Bronchial epithelial cell (primary cell): ENCODE measurements around the gene ARHGDIB. TPM values are rescaled to one million over a fixed set of nuclear protein-coding genes. Genes with fewer than 3 reads are reported as not detected.

ENCODE experiments used
- DNase-seq: peaks from one replicate; pipeline ENCODE4 v3.0.0-alpha.2; 2010; ENCODE audit warnings: low read depth
- FAIRE-seq: peaks from 2 replicates; lab custom pipeline; 2011; peaks lifted over from hg19 to GRCh38; lab: Jason Lieb, UNC
- H3K27me3 ChIP-seq: 2 replicates; pipeline ENCODE4 v1.5.1; 2011; ENCODE audit warnings: low read length; ENCODE audit not compliant: control insufficient read depth, insufficient read depth
- H3K36me3 ChIP-seq: 2 replicates; pipeline ENCODE4 v1.5.1; 2011; ENCODE audit warnings: low read length; ENCODE audit not compliant: control insufficient read depth, insufficient read depth
- H3K4me3 ChIP-seq: 2 replicates; pipeline ENCODE4 v1.5.1; 2011; ENCODE audit warnings: mild to moderate bottlenecking, low read depth, low read length, control low read depth
- CTCF ChIP-seq: IDR thresholded peaks from 2 replicates; pipeline ENCODE4 v1.5.1; 2011; ENCODE audit warnings: mild to moderate bottlenecking, moderate library complexity, low read length, control low read depth, inconsistent platforms; ENCODE audit not compliant: insufficient read depth, severe bottlenecking
- total RNA-seq: library from RNA; depleted of rRNA; stranded (reverse); fragments of >200 nt; gene quantifications from 2 replicates; pipeline ENCODE4 v1.2.1, GENCODE V29; 2014

ARHGDIB gene
- total RNA-seq, 1 donor from 2014 or later, result 0.53 TPM

GRCh38 chr12:14953752-14954151 is 7.6 kb downstream of the ARHGDIB start:
- H3K27me3 ChIP-seq, result no peaks in the 10 kb centered on the region
- H3K4me3 ChIP-seq, result no peak overlapping the region
- FAIRE-seq (no peak), DNase-seq (no peak)
- no peaks in the 10 kb centered on the region for H3K36me3 ChIP-seq
- TF ChIP-seq CTCF, result no peak

GRCh38 chr12:14952299-14952921 is 9.0 kb downstream of the ARHGDIB start:
- Histone ChIP-seq H3K36me3 (no peaks in the 10 kb centered on the region), H3K4me3 (no peak overlapping the region), H3K27me3 (no peaks in the 10 kb centered on the region)
- FAIRE-seq (peak; percentile 82), DNase-seq (peak; percentile 99)
- no peak for TF ChIP-seq CTCF

GRCh38 chr12:14951851-14952250 is 9.6 kb downstream of the ARHGDIB start:
- no peak for FAIRE-seq

GRCh38 chr12:14950982-14951746 is 10.2 kb downstream of the ARHGDIB start:
- no peak for TF ChIP-seq CTCF
- peak; percentile 94 for FAIRE-seq
- no peaks in the 10 kb centered on the region for H3K27me3 ChIP-seq
- DNase-seq, result peak; percentile 90
- H3K4me3 ChIP-seq, result no peak overlapping the region
- H3K36me3 ChIP-seq, result no peaks in the 10 kb centered on the region

More at GRCh38 chr12:14951851-14952250, 9.6 kb downstream of the ARHGDIB start:
- TF ChIP-seq CTCF, result no peak
- no peak for DNase-seq
- H3K27me3 ChIP-seq, result no peaks in the 10 kb centered on the region
- no peak overlapping the region for H3K4me3 ChIP-seq
- no peaks in the 10 kb centered on the region for H3K36me3 ChIP-seq

GRCh38 chr12:14950421-14950820 is 11.0 kb downstream of the ARHGDIB start:
- H3K27me3 ChIP-seq, result no peaks in the 10 kb centered on the region
- no peak overlapping the region for H3K4me3 ChIP-seq
- FAIRE-seq (no peak), DNase-seq (no peak)
- no peaks in the 10 kb centered on the region for H3K36me3 ChIP-seq
- no peak for TF ChIP-seq CTCF
